ENCODE measurements around the gene CHP1. TPM values are rescaled to one million over a fixed set of nuclear protein-coding genes. Genes with fewer than 3 reads are reported as not detected.
A peak's percentile ranks its signal among the peaks of the same experiment; 100 is the strongest.

CHP1 gene
- total RNA-seq, 4 donors from 2014 or later: 125 to 183 (median 154) TPM

GRCh38 chr15:41251411-41251810 lies 20.3 kb downstream of the CHP1 start:
- no peak overlapping the region for H3K4me3 ChIP-seq (ENCODE audit: low read depth, poor library complexity, severe bottlenecking)
- TF ChIP-seq CTCF (IDR thresholded peaks at IDR 0.05): no peak
- no peak for TF ChIP-seq POLR2A (IDR thresholded peaks at IDR 0.05)
- WGBS, 2 donors: 95 to 98% methylated on average over 5 of the region's 5 CpGs
- intact Hi-C loops (cut with DNase I; ENCODE audit: low total_unique reads): no loop called here
- DNase-seq (ENCODE audit: low spot score in 2 of 2): no peak

- TF ChIP-seq POLR2A (IDR thresholded peaks at IDR 0.05): no peak
- TF ChIP-seq CTCF (IDR thresholded peaks at IDR 0.05): no peak
- DNase-seq (ENCODE audit: low spot score in 2 of 2): no peak
- intact Hi-C loops (cut with DNase I; ENCODE audit: low total_unique reads): no loop called here
- 88 to 91% methylated on average over 4 of the region's 4 CpGs for WGBS, 2 donors
- no peak overlapping the region for H3K4me3 ChIP-seq (ENCODE audit: low read depth, poor library complexity, severe bottlenecking)
Observed at GRCh38 chr15:41254560-41254959, 23.5 kb downstream of the CHP1 start.

- no peak for DNase-seq (ENCODE audit: low spot score in 2 of 2)
- WGBS, 2 donors: 91 to 96% methylated on average over 3 of the region's 3 CpGs
- TF ChIP-seq CTCF (IDR thresholded peaks at IDR 0.05): no peak
- TF ChIP-seq POLR2A (IDR thresholded peaks at IDR 0.05): no peak
- no peak overlapping the region for H3K4me3 ChIP-seq (ENCODE audit: low read depth, poor library complexity, severe bottlenecking)
- intact Hi-C loops (cut with DNase I; ENCODE audit: low total_unique reads): no loop called here
Observed at GRCh38 chr15:41256103-41256502, 25.0 kb downstream of the CHP1 start.

- DNase-seq (ENCODE audit: low spot score in 2 of 2): no peak
- TF ChIP-seq CTCF (IDR thresholded peaks at IDR 0.05): no peak
- TF ChIP-seq POLR2A (IDR thresholded peaks at IDR 0.05): no peak
- 51 to 68% methylated on average over 5 of the region's 5 CpGs for WGBS, 2 donors
- intact Hi-C loops (cut with DNase I; ENCODE audit: low total_unique reads): no loop called here
- no peak overlapping the region for H3K4me3 ChIP-seq (ENCODE audit: low read depth, poor library complexity, severe bottlenecking)
Observed at GRCh38 chr15:41256577-41257038, 25.5 kb downstream of the CHP1 start.

- WGBS, 2 donors: 58 to 73% methylated on average over 3 of the region's 3 CpGs
- TF ChIP-seq POLR2A (IDR thresholded peaks at IDR 0.05) (no peak), CTCF (IDR thresholded peaks at IDR 0.05) (no peak)
- no peak overlapping the region for H3K4me3 ChIP-seq (ENCODE audit: low read depth, poor library complexity, severe bottlenecking)
- DNase-seq (ENCODE audit: low spot score in 2 of 2): peak in 1 of 2 donors; percentile 52
- intact Hi-C loops (cut with DNase I; ENCODE audit: low total_unique reads): no loop called here
Observed at GRCh38 chr15:41258750-41259471, 27.8 kb downstream of the CHP1 start.
